ENCODE data around the gene TNFRSF12A. TPM values are rescaled to one million over a fixed set of nuclear protein-coding genes. Genes with fewer than 3 reads are reported as not detected.
A peak's percentile ranks its signal among the peaks of the same experiment; 100 is the strongest.

Gene TNFRSF12A
- total and polyA plus RNA-seq, 2 of the 13 experiments (the other 11 are each of a cell fraction or from before 2014, with no cell fraction given): 61.9 to 66.0 TPM

GRCh38 chr16:3059041-3059722 lies 39.0 kb downstream of the TNFRSF12A start (continued):
- no peak for TF ChIP-seq NFAT5 (CRISPR knock-in tag; IDR thresholded peaks at IDR 0.05)
- TF ChIP-seq KDM5A (IDR thresholded peaks at IDR 0.05; ENCODE audit: borderline replicate concordance, low read length): no peak
- TF ChIP-seq ZNF503 (CRISPR knock-in tag; IDR thresholded peaks at IDR 0.05): no peak
- no peak for TF ChIP-seq MLLT10 (CRISPR knock-in tag; IDR thresholded peaks at IDR 0.05)
- TF ChIP-seq HBP1 (CRISPR knock-in tag; IDR thresholded peaks at IDR 0.05; ENCODE audit: low read depth): no peak
- no peak for TF ChIP-seq EHMT2 (IDR thresholded peaks at IDR 0.05; ENCODE audit: borderline replicate concordance, low read depth, low read length)
- no peak for TF ChIP-seq SNAPC5 (CRISPR knock-in tag; IDR thresholded peaks at IDR 0.05; ENCODE audit: borderline replicate concordance)
- no peak for TF ChIP-seq SOX6 (IDR thresholded peaks at IDR 0.05)
- TF ChIP-seq SOX6 (CRISPR knock-in tag; IDR thresholded peaks at IDR 0.05): peak; percentile 46; the same call in 1 of the 2 replicates
- TF ChIP-seq ZMYM3 (CRISPR knock-in tag; IDR thresholded peaks at IDR 0.05): no peak
- TF ChIP-seq MEIS2 (CRISPR knock-in tag; IDR thresholded peaks at IDR 0.05): peak; percentile 12; the same call in 1 of the 2 replicates
- no peak for TF ChIP-seq ZNF264 (CRISPR knock-in tag; IDR thresholded peaks at IDR 0.05)
- no peak for TF ChIP-seq TGIF2 (CRISPR knock-in tag; IDR thresholded peaks at IDR 0.05)
- no peak for TF ChIP-seq ZSCAN9 (CRISPR knock-in tag; IDR thresholded peaks at IDR 0.05; ENCODE audit: borderline replicate concordance)
- no peak; the same call in 1 of the 2 replicates for TF ChIP-seq SAFB2 (CRISPR knock-in tag; IDR thresholded peaks at IDR 0.05; ENCODE audit: borderline replicate concordance, low read depth)
- no peak for TF ChIP-seq ZFP36L1 (CRISPR knock-in tag; IDR thresholded peaks at IDR 0.05)
- TF ChIP-seq ZZZ3 (CRISPR knock-in tag; IDR thresholded peaks at IDR 0.05; ENCODE audit: borderline replicate concordance): no peak
- TF ChIP-seq ZNF781 (CRISPR knock-in tag; IDR thresholded peaks at IDR 0.05; ENCODE audit: borderline replicate concordance, not compliant biosample characterization): no peak
- no peak for TF ChIP-seq THAP8 (CRISPR knock-in tag; IDR thresholded peaks at IDR 0.05; ENCODE audit: borderline replicate concordance)
- TF ChIP-seq ZSCAN22 (CRISPR knock-in tag; IDR thresholded peaks at IDR 0.05): no peak

Measured in HepG2 (cell line).